Adipose tissue (tissue), 3 donors: ENCODE results near the gene EMILIN2. TPM values are rescaled to one million over a fixed set of nuclear protein-coding genes. Genes with fewer than 3 reads are reported as not detected.
"Not testable (repeated sequence)": the region's sequence is repeated elsewhere in the genome, so short reads cannot be mapped to it uniquely, and the experiment has no call there.

Experiments used
- H3K27ac ChIP-seq: one replicate; pipeline ENCODE4 v1.5.1; 2013; ENCODE audit warnings: low read depth, low read length
- WGBS, 3 donors: extraction: QIAGEN DNeasy Blood & Tissue Kit; methylation state at CpG; one replicate each; pipeline ENCODE4 v1.1.7; 2013; 5-methylcytosine and 5-hydroxymethylcytosine counted together
- polyA plus RNA-seq, 3 donors: library from polyadenylated mRNA; stranded (reverse); fragments of 200-250 nt; gene quantifications; one replicate each; pipeline ENCODE4 v1.2.3, GENCODE V29; 2013
- donor health status: healthy with polysubstance abuse.
- donor health status: Bipolar disorder and iron deficiency.
- donor health status: healthy.

The EMILIN2 gene
- polyA plus RNA-seq, 3 donors, result 2.9 to 18.9 (median 14.4) TPM

DNA sequence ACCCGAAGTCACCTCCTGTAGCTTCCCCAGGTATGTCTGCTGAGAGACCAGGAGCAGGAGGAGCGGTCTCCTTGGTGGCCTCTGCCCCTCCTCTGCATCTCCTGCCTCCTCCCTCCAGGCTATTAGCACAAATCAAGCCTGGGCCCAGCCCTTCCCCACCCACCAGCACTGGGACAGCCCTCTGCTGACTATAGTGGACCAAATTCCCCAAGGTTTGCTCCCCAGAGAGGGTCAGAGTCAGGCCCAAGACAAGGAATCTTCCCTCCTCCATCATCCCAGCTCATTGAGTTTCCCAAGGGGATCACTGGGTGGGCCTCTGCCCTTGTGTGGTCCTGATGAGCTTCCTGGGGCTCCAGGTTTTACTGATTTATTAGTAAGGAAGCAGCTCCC, 62.1 kb downstream of the EMILIN2 start:
- H3K27ac ChIP-seq, result no peak overlapping the region
- 81 to 90% (median 89%) methylated on average over 2 of the region's 2 CpGs for WGBS, 3 donors

DNA sequence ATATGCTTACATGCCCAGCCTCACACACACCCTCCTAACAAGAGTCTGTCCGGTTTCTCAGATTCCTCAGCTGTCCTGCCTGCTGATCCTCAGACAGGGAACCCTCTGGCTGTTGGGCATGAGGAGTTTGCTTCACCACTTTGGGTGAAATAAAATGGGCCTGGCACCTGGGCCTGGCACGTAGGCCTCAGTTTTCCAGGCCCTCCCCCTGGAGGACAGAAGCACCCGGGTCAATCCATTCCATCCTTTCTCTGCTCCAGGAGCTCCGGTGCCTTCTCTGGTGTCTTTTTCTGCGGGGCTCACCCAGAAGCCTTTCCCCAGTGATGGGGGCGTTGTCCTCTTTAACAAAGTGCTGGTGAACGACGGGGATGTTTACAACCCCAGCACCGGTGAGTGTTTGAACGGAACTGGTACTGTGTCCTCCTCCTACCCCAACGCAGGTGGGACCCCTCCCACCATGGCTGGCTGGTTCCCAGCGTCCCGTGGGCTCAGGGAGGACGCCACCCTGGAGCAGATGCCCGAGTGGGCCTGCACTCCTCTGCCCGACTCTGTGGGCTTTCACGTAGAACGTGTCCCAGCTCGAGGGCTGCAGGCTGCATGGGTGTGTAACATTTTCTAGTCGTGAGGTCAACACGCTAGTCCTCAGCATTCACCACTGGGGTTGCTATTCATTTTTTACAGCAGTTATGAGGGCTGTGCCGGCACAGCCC, 62.8 kb downstream of the EMILIN2 start:
- 78 to 83% (median 82%) methylated on average over 22 of the region's 22 CpGs for WGBS, 3 donors
- no peak overlapping the region for H3K27ac ChIP-seq

DNA sequence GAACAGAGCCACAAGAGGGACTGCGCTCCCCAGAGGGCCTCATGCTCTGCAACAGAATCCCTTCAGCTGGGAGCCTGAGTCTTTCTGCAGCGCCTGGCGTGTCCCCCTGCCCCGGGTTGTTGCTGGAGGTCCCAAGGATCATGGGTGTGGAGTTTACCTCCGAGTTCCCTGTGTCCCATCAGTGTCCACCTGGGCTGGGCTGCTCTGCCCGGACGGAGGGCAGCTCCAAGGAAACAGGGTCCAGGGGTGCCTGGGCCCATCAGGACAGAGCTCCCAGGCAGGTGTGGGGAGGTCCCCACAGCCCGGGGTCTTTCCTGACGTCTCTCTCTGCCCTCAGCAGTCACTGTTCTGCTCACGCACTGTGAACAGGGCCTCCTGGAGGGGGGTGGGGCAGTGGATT, 63.5 kb downstream of the EMILIN2 start:
- 92 to 96% (median 94%) methylated on average over 10 of the region's 10 CpGs for WGBS, 3 donors
- H3K27ac ChIP-seq, result no peak overlapping the region

DNA sequence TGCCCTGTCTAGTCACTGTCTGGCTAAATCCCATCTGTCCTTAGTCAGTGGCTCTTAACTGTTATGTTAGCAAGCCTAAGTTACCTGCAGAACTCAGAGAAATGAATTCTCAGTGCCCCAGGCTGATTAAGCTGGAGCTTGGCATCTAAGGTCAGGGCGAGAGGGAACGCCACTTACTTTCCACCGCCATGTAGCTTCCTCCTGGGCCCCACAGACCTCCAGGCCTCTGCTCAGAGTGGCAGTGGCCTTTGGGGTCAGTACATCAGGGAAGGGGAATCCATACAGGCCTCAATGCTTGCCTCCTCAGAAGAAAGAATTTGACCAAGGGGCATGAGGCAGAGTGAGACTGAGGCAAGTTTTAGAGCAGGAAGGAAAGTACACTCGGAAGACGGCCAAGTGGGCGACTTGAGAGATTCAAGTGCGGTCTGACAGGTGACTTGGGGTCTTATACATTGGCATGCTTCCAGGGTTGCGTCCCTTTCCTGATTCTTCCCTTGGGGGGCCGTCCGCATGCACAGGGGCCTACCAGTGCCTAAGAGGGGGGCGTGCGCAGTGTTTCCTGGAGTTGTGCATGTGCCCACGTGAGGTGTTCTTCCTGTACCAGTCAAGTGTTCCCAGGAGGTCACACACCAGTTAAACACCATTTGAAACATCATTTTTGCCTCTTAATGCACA, 64.1 kb downstream of the EMILIN2 start:
- WGBS, 3 donors, result 92 to 95% (median 93%) methylated on average over 13 of the region's 13 CpGs
- no peak overlapping the region for H3K27ac ChIP-seq

DNA sequence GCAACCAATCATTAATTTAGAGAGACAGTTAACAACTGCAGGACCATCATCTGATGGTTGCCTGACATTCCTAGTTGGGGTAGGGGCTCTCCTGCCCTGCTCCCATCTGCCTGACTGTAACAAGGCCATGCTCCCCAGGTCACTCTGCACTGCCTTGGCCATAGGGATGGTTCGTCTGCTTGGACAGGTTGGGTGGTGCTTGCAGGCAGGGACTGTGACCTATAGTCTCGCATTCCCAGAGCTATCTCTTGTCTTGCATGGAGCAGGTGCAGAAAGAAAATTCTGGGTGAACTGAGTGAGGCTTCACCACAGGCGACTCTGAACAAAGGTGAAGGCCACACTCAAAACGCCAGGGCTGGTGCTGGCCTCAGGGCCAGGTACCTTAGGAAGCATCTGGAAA, 64.7 kb downstream of the EMILIN2 start:
- H3K27ac ChIP-seq, result no peak overlapping the region
- 89 to 96% (median 94%) methylated on average over 4 of the region's 4 CpGs for WGBS, 3 donors

DNA sequence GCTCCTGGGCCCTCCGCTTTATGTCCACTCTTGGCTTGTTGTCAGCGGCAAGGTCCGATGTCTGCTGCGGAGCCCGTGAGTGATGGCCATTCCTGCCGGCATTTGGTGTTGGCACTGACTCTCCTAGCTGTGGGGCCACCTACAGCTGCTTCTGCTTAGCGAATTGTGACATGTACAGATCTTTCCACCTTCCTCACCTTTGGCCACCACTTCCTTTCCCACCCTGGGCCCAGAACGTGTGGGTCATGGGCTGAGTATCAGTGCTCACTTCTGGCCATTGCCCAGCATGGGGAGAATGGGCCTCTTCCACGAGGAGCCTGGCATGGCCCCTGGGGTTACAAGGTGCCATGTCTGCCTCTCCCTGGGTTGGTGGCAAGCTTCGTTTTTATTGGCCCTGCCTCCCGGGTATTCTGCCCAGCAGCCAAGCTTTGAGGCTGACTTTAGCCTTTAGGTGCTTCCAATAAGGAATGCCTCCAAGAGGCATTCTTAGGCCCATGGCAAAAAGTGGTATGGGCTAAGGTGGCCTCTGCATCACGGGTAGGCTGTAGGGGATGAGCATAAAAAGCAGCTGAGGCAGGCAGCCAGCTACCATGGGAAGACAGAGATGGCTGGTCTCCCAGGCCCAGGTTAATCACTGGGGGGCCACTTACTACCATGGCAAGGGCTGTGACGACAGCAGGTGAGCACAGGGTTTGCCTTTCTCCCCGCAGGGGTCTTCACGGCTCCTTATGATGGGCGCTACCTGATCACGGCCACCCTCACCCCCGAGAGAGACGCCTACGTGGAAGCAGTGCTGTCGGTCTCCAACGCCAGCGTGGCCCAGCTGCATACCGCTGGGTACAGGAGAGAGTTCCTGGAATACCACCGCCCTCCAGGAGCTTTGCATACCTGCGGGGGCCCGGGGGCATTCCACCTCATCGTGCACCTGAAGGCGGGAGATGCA, 65.8 kb downstream of the EMILIN2 start:
- H3K27ac ChIP-seq, result no peak overlapping the region
- WGBS, 3 donors, result 92 to 94% (median 94%) methylated on average over 29 of the region's 29 CpGs

DNA sequence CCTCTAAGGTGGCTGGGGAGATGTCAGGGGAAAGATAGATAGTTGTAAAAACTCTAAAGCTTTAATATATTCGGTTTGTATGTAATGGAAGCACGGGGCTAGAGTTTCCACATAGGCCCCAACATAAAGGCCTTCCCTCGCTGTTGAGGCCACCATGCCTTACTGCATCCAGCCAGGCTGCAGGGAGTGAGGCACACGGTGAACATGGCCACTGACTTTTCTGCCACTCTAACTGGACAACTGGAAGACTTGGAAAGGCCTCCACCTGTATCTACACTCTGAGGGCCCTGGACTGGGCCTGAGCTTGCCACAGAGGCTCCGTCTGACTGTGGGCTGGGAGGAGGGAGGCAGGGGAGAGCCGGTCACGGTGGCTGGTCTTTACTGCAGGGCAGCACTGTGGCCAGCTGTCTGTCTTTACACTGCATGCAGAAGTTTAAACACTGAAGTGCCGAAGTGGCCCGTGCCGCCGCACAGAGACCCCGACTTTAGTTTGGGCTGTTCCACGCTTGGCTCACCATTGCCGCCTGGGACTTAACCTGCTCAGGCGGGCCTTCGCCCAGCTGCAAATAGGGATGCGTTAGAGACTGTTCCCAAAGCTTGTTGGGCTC, 66.7 kb downstream of the EMILIN2 start:
- WGBS, 3 donors, result 78 to 90% (median 85%) methylated on average over 17 of the region's 17 CpGs
- H3K27ac ChIP-seq, result no peak overlapping the region

DNA sequence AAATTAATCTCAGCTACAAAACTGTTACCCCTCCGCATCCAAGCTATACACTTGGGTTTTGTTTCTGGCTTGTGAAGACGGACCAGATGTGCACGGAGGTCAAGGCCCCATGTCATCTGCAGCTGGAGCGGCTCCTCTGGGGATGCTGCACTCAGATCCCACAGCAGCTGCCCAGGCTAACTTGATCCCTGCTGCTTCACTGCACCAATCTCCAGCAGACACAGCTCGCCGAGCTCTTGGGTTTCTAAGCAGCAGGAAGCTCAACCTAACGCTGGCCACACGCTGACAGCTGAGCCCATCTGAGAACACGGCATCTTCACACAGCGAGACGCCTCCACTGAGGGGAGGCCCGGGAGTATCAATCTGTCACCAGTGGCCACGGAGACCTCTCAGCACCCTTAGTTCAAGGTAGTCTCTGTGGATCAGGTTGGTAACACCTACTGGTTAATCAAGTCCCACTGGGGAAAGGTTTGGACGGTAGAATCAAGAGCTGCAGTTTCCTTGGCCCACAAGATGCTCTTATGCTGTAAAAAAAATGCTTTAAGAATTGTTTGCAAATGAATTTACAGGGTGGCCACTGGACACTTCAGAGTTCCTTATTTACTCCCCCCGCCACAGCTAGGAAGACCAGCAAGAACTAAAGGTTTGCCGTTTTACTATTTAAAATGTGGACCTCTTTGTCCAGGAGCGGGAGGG, 67.5 kb downstream of the EMILIN2 start:
- H3K27ac ChIP-seq, result no peak overlapping the region
- 63 to 78% (median 70%) methylated on average over 17 of the region's 17 CpGs for whole genome bisulfite sequencing, 3 donors

DNA sequence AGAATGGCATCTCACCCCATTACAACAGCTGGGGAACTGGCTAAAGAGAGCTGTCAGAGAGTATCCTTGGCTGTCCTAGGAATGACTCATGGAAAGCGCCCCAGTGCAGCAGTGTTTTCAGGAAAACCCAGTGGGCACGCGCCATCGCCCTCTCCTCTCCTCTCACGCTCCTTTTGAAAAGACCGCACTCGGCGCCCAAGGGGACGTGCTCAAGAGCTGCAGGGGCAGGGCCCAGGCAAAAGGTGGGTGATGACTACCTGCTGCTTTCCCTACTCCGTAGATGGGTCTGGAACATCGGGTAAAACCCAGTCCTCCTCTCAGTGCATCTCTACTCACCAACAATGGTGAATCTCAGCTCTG, 68.1 kb downstream of the EMILIN2 start:
- H3K27ac ChIP-seq, result no peak overlapping the region
- 84 to 92% (median 91%) methylated on average over 11 of the region's 11 CpGs for WGBS, 3 donors

DNA sequence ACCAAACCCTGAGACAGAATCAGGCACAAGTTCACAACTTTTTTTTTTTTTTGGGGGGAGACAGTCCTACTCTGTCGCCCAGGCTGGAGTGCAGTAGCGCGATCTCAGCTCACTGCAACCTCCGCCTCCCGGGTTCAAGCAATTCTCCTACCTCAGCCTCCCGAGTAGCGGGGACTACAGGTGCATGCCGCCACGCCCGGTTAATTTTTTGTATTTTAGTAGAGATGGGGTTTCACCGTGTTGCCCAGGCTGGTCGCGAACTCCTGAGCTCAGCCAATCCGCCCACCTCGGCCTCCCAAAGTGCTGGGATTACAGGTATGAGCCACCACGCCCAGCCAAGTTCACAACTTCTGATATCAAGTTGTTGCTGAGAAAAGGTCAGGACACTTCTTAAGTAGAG, 68.7 kb downstream of the EMILIN2 start:
- H3K27ac ChIP-seq, result not testable (repeated sequence)
- WGBS, 3 donors, result 94 to 98% (median 94%) methylated on average over 16 of the region's 16 CpGs

DNA sequence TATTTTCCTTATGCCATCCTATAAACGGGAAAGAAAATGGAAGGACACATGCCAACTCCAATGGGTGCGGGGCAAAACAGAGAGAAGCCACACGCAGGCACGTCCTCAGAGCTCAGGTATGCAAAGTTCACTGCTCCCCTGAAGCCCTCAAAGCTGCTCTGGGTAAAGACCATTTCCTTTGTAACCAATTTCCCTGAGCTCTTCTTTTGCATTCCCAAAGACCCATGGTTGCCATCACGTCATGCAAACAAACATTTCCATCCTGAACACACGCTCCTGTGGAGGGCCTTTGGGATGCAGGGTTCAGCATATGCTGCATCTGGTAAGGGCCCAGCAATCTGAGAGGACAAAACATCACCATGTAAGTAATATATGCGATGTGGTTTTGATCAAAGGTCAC, 69.4 kb downstream of the EMILIN2 start:
- 87 to 92% (median 90%) methylated on average over 7 of the region's 7 CpGs for WGBS, 3 donors
- H3K27ac ChIP-seq, result no peak overlapping the region

DNA sequence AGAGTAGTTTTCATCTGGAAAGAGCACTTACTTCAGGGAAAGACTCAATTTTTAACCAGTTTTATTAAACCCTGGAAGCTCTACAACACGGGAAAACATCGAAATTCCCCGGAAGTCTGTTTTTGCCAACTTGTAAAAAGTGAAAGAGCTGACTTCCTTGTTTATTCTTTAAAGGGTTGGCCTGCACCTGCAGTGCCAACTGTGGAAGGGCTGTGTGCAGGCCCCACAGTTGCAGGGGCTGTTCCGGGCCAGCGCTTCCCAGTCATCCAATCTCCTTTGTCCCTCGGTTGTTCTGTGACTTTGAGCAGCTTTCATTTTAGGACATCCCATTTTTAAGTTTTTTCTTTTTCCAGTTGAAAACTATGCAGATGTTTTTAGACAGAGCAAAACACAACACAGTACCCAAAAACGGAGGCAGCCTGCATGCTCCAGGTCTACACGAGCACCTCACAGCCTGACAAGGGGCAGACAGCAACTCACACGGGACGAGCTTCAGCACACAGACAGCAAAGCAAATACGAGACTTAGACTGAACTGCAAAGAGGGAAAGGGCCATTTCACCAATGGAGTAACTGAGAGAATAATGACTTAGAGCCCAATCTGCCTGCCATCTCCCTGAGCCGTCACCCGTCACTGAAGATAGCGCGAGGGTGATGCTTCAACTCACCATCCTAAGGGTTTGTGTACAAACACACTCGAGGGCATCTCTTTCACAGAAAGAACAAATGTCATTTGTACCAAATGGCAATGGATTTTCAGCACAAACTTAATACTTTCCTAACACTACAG, 70.6 kb downstream of the EMILIN2 start:
- no peak overlapping the region for H3K27ac ChIP-seq
- WGBS, 3 donors, result 58 to 67% (median 62%) methylated on average over 16 of the region's 16 CpGs

DNA sequence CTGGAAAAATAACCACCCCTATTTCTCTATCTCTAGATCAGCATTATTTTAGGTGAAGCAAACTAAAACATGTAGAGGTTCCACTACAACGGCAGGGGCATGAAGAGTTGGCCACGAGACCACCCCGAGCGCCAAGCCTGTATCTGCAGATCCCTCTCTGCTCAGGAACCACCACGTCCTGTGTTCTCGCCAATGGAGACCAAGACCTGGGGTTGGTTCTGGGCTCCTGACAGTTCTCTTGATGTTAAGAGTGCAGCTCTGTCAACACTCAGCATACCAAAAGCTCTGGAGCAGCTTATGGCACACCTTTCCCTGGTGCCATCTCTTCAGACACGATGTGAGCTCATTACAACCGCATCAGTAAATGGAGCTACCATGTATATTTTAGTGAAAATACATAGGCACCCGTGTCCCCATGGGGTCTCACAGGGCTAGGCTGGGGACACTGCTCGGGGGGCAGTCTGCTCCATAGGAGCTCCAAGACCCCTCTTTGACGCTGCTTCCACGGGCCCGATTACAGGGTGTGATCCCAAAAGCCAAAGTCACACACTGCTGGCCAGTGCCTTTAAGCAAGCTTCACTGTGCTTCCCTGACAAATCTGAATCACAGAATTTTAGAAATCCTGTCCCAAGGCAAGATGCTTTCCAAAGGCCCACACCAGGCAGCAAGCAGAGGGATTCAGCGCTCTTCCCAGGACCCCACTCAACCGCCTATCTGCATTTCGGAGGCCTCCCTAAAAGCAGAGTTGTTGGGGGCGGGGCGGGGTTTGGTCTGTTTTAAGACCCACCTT, 72.2 kb downstream of the EMILIN2 start:
- 96 to 97% (median 97%) methylated on average over 18 of the region's 18 CpGs for WGBS, 3 donors
- H3K27ac ChIP-seq, result no peak overlapping the region

DNA sequence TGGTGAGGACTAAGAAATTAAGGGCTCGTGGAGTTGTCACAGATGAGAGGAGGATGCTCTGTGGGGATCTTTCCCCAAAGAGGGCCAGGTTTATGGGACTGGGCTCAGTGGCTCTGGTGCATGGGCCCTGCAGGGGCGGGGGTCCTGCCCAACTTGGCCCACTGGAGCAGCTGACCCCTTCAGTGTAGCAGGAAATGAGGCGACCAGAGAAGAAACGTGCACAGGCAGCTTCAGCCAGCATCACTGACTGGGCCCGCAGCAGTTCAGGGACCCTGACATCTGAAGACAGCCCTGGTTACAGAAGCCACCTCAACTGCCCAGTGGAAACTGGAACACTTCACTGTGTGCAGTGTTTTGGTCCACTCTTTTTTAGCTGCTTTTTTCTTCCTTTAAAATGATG, 72.8 kb downstream of the EMILIN2 start:
- 68 to 85% (median 84%) methylated on average over 5 of the region's 5 CpGs for WGBS, 3 donors
- H3K27ac ChIP-seq, result no peak overlapping the region

DNA sequence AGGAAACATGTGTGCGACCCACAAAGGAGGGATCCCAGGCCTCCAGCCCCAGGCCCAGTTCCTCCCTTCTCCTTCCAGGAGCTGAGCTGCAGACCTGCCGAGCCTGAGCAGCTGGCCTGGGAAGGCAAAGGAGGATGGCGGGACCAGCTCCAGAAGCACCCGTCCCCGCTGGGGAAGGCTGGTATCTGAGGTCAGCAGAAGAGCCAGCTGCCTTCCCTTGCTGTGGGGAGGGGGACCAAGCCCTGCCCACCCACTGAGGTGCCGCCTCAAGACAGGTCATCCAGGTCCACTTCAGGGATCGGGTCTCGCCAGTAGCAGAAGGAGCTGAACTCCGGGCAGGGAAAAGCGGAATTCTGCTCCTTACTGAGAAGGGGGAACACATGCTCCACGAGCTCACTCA, 73.2 kb downstream of the EMILIN2 start:
- no peak overlapping the region for H3K27ac ChIP-seq
- WGBS, 3 donors, result 82 to 94% (median 83%) methylated on average over 11 of the region's 11 CpGs

DNA sequence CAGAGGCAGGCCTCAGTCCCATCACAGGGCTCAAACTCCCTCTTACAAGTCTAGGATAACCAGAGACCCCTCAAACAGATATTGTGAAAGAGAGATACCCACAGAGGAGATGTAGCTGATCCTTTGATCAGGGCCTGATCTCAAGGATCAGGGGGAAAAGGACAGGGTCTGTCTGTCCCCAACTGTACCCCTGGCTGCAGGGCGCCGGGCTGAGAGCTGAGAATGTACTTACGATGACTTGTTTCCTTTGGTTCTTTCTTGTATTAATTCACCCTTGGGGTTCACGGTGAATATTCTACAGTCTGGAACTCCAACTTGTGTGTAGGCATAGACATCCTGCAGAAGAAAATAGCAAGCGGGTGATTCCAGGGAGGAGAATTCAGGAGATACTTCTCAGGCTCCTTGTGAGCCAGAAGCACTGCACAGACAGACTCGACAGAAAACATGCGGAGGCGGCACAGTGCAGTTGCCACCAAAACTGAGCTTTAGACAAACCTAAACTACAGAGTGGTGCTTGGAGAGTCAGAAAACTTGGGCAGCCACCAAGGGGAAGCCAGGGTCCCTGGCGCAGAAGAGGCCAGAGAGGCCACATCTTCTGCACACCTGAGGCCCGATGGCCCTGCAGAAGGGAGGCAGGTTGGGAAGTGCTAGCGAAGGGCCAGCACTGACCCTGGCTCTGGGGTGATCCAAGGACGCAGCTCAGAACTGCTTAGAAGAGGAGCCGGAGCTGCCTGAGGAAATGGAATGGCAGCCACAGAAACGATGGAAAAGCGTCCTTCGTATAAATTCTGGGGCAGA, 73.9 kb downstream of the EMILIN2 start:
- no peak overlapping the region for H3K27ac ChIP-seq
- WGBS, 3 donors, result 90 to 94% (median 91%) methylated on average over 16 of the region's 16 CpGs
